Stimulated activated CD8-positive, alpha-beta memory T cell treated with anti-CD3 and anti-CD28 coated beads, Interleukin-12 subunit alpha, Interleukin-12 subunit beta, amount 100 ng/mL, for 4 hours (primary cell): ENCODE data around the gene SCN9A.
"Not testable (repeated sequence)": the region's sequence is repeated elsewhere in the genome, so short reads cannot be mapped to it uniquely, and the experiment has no call there.

Source experiments
- DNase-seq: peaks from one replicate; pipeline ENCODE4 v3.0.0-alpha.2; 2020; ENCODE audit warnings: low read depth

SCN9A gene

GRCh38 chr2:166334805-166335204 lies 40.9 kb downstream of the SCN9A start:
- no peak for DNase-seq

GRCh38 chr2:166333801-166334200 lies 41.9 kb downstream of the SCN9A start:
- no peak for DNase-seq

GRCh38 chr2:166332106-166332505 lies 43.6 kb downstream of the SCN9A start:
- DNase-seq, result no peak

GRCh38 chr2:166331468-166331867 lies 44.3 kb downstream of the SCN9A start:
- DNase-seq, result no peak

- DNase-seq, result no peak
Measured at GRCh38 chr2:166329465-166329864, 46.3 kb downstream of the SCN9A start.

- DNase-seq, result no peak
Measured at GRCh38 chr2:166328147-166328546, 47.6 kb downstream of the SCN9A start.

- DNase-seq, result no peak
Measured at GRCh38 chr2:166321076-166321475, 54.7 kb downstream of the SCN9A start.

- DNase-seq, result no peak
Measured at GRCh38 chr2:166314022-166314759, 61.6 kb downstream of the SCN9A start.

GRCh38 chr2:166312863-166313262 lies 62.9 kb downstream of the SCN9A start:
- DNase-seq, result not testable (repeated sequence)

- no peak for DNase-seq
Measured at GRCh38 chr2:166307326-166307725, 68.4 kb downstream of the SCN9A start.

GRCh38 chr2:166304656-166305055 lies 71.1 kb downstream of the SCN9A start:
- DNase-seq, result no peak

GRCh38 chr2:166302036-166302435 lies 73.7 kb downstream of the SCN9A start:
- no peak for DNase-seq

GRCh38 chr2:166297951-166298350 lies 77.8 kb downstream of the SCN9A start:
- DNase-seq, result no peak

- DNase-seq, result no peak
Measured at GRCh38 chr2:166293984-166294383, 81.8 kb downstream of the SCN9A start.

- DNase-seq, result no peak
Measured at GRCh38 chr2:166285215-166285614, 90.5 kb downstream of the SCN9A start.

- no peak for DNase-seq
Measured at GRCh38 chr2:166284359-166284758, 91.4 kb downstream of the SCN9A start.

- no peak for DNase-seq
Measured at GRCh38 chr2:166282154-166282553, 93.6 kb downstream of the SCN9A start.

- no peak for DNase-seq
Measured at GRCh38 chr2:166278856-166279255, 96.9 kb downstream of the SCN9A start.

- DNase-seq, result no peak
Measured at GRCh38 chr2:166270376-166270775, 105.4 kb downstream of the SCN9A start.

- DNase-seq, result no peak
Measured at GRCh38 chr2:166269322-166269721, 106.4 kb downstream of the SCN9A start.

- DNase-seq, result no peak
Measured at GRCh38 chr2:166257859-166258258, 117.9 kb downstream of the SCN9A start.

GRCh38 chr2:166256896-166257295 lies 118.8 kb downstream of the SCN9A start:
- DNase-seq, result no peak

GRCh38 chr2:166249318-166249717 lies 126.4 kb downstream of the SCN9A start:
- no peak for DNase-seq

- DNase-seq, result no peak
Measured at GRCh38 chr2:166246901-166247300, 128.8 kb downstream of the SCN9A start.
